Hepatocyte (in vitro differentiated cells): ENCODE data around the gene CENPQ. TPM values are rescaled to one million over a fixed set of nuclear protein-coding genes. Genes with fewer than 3 reads are reported as not detected.
"Not testable (repeated sequence)": the region's sequence is repeated elsewhere in the genome, so short reads cannot be mapped to it uniquely, and the experiment has no call there.

Experiments
- DNase-seq: peaks from one replicate; pipeline ENCODE4 v3.0.0-alpha.2; 2016; ENCODE audit warnings: low spot score
- H2AFZ ChIP-seq: fragments of 200-600 bp; sonication (generic); 2 replicates; pipeline ENCODE4 v1.6.0; 2016; ENCODE audit warnings: antibody characterized with exemption, mild to moderate bottlenecking
- H3K27ac ChIP-seq: fragments of 200-600 bp; sonication (generic); 2 replicates; pipeline ENCODE4 v1.5.1; 2016; ENCODE audit warnings: mild to moderate bottlenecking
- H3K27me3 ChIP-seq: fragments of 200-600 bp; sonication (generic); 2 replicates; pipeline ENCODE4 v1.6.1; 2016
- H3K36me3 ChIP-seq: fragments of 200-600 bp; sonication (generic); replicated peaks from 2 replicates; pipeline ENCODE4 v1.5.1; 2016; ENCODE audit warnings: low read depth; ENCODE audit not compliant: insufficient read depth
- H3K4me1 ChIP-seq: fragments of 200-600 bp; sonication (generic); 2 replicates; pipeline ENCODE4 v1.5.1; 2016; ENCODE audit warnings: mild to moderate bottlenecking, moderate library complexity; ENCODE audit not compliant: insufficient read depth
- H3K4me2 ChIP-seq: fragments of 200-600 bp; sonication (generic); 2 replicates; pipeline ENCODE4 v1.6.0; 2016
- H3K4me3 ChIP-seq: fragments of 200-600 bp; sonication (generic); 2 replicates; pipeline ENCODE4 v1.5.1; 2016; ENCODE audit warnings: mild to moderate bottlenecking
- H3K79me2 ChIP-seq: fragments of 200-600 bp; sonication (generic); 2 replicates; pipeline ENCODE4 v1.6.0; 2017; ENCODE audit warnings: mild to moderate bottlenecking
- H3K9me2 ChIP-seq: fragments of 200-600 bp; sonication (generic); replicated peaks from 2 replicates; pipeline ENCODE4 v1.6.0; 2017; ENCODE audit warnings: mild to moderate bottlenecking; ENCODE audit not compliant: insufficient read depth
- H3K9me3 ChIP-seq: fragments of 200-600 bp; sonication (generic); 2 replicates; pipeline ENCODE4 v1.5.1; 2016; ENCODE audit warnings: low read depth, mild to moderate bottlenecking
- H4K20me1 ChIP-seq: fragments of 200-600 bp; sonication (generic); 2 replicates; pipeline ENCODE4 v1.6.0; 2016; ENCODE audit warnings: mild to moderate bottlenecking; ENCODE audit not compliant: insufficient read depth, poor library complexity, severe bottlenecking
- EZH2 ChIP-seq: fragments of 200-600 bp; sonication (generic); IDR thresholded peaks from 2 replicates; pipeline ENCODE4 v1.6.1; 2016; ENCODE audit warnings: antibody characterized with exemption, mild to moderate bottlenecking, borderline replicate concordance
- EZH2phosphoT487 ChIP-seq: fragments of 200-600 bp; sonication (generic); IDR thresholded peaks from one replicate; pipeline ENCODE4 v1.6.1; 2018; ENCODE audit warnings: antibody characterized with exemption, mild to moderate bottlenecking, low read depth, moderate library complexity; ENCODE audit not compliant: unreplicated experiment, severe bottlenecking
- WGBS: methylation state at CpG from one replicate; pipeline ENCODE4 v1.1.6; 2016; ENCODE audit warnings: low lambda C conversion rate; ENCODE audit errors: missing lambda C conversion rate; 5-methylcytosine and 5-hydroxymethylcytosine counted together
- polyA plus RNA-seq: library from polyadenylated mRNA; unstranded; fragments of >200 nt; fragmentation: Nextera tagmentation; extraction: Ambion mirVana; gene quantifications from 2 replicates; pipeline ENCODE4 v1.2.1, GENCODE V29; 2016
- total RNA-seq: library from RNA; depleted of rRNA; stranded (reverse); fragments of >200 nt; gene quantifications from 2 replicates; pipeline ENCODE4 v1.2.3, GENCODE V29; 2014
- TF ChIP-seq, protein P1 (sequence below): fragments of 200-600 bp; sonication (generic); IDR thresholded peaks from 2 replicates; pipeline ENCODE4 v1.5.1; 2016; ENCODE audit warnings: antibody characterized with exemption, mild to moderate bottlenecking; ENCODE audit not compliant: poor library complexity

The CENPQ gene
- total and polyA plus RNA-seq, 2 experiments from 2014 or later, result 4.4 to 5.0 TPM

DNA sequence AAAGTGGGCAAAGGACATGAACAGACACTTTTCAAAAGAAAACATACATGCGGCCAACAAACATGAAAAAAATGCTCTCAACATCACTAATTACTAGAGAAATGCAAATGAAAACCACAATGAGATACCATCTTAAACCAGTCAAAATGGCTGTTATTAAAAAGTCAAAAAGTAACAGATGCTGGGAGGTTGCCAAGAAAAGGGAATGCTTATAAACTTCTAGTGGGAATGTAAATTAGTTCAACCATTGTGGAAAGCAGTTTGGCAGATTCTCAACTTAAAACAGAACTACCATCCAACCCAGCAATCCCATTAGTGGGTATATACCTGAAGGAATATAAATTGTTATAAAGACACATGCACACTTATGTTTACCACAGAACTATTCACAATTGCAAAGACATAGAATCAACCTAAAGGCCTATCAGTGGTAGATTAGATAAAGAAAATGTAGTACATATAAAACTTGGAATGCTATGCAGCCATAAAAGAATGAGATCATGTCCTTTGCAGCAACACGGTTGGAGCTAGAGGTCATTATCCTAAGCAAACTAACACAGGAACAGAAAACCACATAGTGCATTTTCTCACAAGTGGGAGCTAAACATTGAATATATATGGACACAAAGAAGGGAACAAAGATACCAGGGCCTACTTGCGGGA, 16.3 kb downstream of the CENPQ start:
- peak overlapping the region; percentile 15 for H3K27ac ChIP-seq
- WGBS, result 80% methylated on average over 3 of the region's 3 CpGs

GRCh38 chr6:49481846-49482245, 18.7 kb downstream of the CENPQ start:
- 98% methylated on average over 21 of the region's 22 CpGs for WGBS
- not testable (repeated sequence) for H4K20me1 ChIP-seq, H3K27ac ChIP-seq, H3K4me3 ChIP-seq, H3K36me3 ChIP-seq, H3K9me3 ChIP-seq, H3K27me3 ChIP-seq, DNase-seq, H3K9me2 ChIP-seq, H3K4me1 ChIP-seq, H3K4me2 ChIP-seq, H2AFZ ChIP-seq, H3K79me2 ChIP-seq

More for the DNA sequence above, 16.3 kb downstream of the CENPQ start:
- Histone ChIP-seq H3K79me2 (no peaks in the 10 kb centered on the region), H3K36me3 (peaks cover 5% of the 10 kb centered on the region), H2AFZ (no peak overlapping the region), H3K27me3 (no peaks in the 10 kb centered on the region), H3K9me2 (no peaks in the 10 kb centered on the region), H3K4me3 (no peak overlapping the region), H3K4me2 (no peak overlapping the region), H3K9me3 (no peaks in the 10 kb centered on the region), H4K20me1 (no peaks in the 10 kb centered on the region), H3K4me1 (no peaks in the 10 kb centered on the region)
- TF ChIP-seq, protein P1, sequence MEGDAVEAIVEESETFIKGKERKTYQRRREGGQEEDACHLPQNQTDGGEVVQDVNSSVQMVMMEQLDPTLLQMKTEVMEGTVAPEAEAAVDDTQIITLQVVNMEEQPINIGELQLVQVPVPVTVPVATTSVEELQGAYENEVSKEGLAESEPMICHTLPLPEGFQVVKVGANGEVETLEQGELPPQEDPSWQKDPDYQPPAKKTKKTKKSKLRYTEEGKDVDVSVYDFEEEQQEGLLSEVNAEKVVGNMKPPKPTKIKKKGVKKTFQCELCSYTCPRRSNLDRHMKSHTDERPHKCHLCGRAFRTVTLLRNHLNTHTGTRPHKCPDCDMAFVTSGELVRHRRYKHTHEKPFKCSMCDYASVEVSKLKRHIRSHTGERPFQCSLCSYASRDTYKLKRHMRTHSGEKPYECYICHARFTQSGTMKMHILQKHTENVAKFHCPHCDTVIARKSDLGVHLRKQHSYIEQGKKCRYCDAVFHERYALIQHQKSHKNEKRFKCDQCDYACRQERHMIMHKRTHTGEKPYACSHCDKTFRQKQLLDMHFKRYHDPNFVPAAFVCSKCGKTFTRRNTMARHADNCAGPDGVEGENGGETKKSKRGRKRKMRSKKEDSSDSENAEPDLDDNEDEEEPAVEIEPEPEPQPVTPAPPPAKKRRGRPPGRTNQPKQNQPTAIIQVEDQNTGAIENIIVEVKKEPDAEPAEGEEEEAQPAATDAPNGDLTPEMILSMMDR, result no peak
- TF ChIP-seq EZH2phosphoT487 (no peak), EZH2 (no peak)
- peak; percentile 32 for DNase-seq

GRCh38 chr6:49483380-49483779, 20.2 kb downstream of the CENPQ start:
- H3K79me2 ChIP-seq, DNase-seq, H3K27ac ChIP-seq, H3K27me3 ChIP-seq, H3K9me3 ChIP-seq, H3K4me2 ChIP-seq, H3K36me3 ChIP-seq, H3K9me2 ChIP-seq, H4K20me1 ChIP-seq, H3K4me1 ChIP-seq, H2AFZ ChIP-seq, H3K4me3 ChIP-seq: not testable (repeated sequence)
- 97% methylated on average over 7 of the region's 14 CpGs for WGBS

DNA sequence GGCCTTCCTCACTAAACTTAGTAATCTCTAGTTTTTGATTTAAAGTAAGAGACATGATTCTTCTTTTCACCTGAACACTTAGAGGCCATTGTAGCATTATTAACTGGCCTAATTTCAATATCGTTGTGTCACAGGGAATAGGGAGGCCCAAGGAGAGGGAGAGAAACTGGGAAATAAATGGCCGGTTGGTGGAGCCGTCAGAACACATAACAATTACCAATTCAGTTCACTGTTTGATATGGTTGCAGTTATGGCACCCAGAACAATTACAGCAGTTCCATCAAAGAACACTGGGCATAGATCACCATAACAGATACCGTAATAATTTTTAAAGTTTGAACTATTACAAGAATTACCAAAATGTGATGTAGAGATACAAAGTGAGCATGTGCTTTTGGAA, 27.5 kb downstream of the CENPQ start:
- Histone ChIP-seq H3K27me3 (no peaks in the 10 kb centered on the region), H3K36me3 (no peaks in the 10 kb centered on the region), H3K27ac (no peak overlapping the region), H2AFZ (no peak overlapping the region), H4K20me1 (no peaks in the 10 kb centered on the region), H3K79me2 (no peaks in the 10 kb centered on the region), H3K9me2 (no peaks in the 10 kb centered on the region), H3K4me1 (no peaks in the 10 kb centered on the region), H3K4me2 (no peak overlapping the region), H3K4me3 (no peak overlapping the region), H3K9me3 (no peaks in the 10 kb centered on the region)
- no peak for DNase-seq
- TF ChIP-seq, protein P1, result no peak
- TF ChIP-seq EZH2phosphoT487, result no peak
- TF ChIP-seq EZH2, result no peak
- WGBS, result 95% methylated on average over 4 of the region's 4 CpGs
